Measurements from ENCODE around the gene PFN1.

- no peak for TF ChIP-seq CTCF (IDR thresholded peaks at IDR 0.05; ENCODE audit: poor library complexity, severe bottlenecking)
- no peak for TF ChIP-seq EZH2 (IDR thresholded peaks at IDR 0.05; ENCODE audit: borderline replicate concordance, insufficient read depth, low read length, poor library complexity, severe bottlenecking)
- no peak for TF ChIP-seq EP300 (conservative IDR thresholded peaks at IDR 0.05; ENCODE audit: poor library complexity, severe bottlenecking)
Measured at GRCh38 chr17:4987767-4988567, 39.6 kb upstream of the PFN1 start.
